Forelimb muscle (tissue), 1 donor: ENCODE measurements around the gene NAT9. TPM values are rescaled to one million over a fixed set of nuclear protein-coding genes. Genes with fewer than 3 reads are reported as not detected.

ENCODE experiments used
- DNase-seq: peaks from one replicate; pipeline ENCODE4 v3.0.0-alpha.2; 2013; ENCODE audit warnings: low read depth
- polyA plus RNA-seq: library from polyadenylated mRNA; unstranded; fragments of 120-200 nt; gene quantifications from one replicate; pipeline ENCODE4 v1.2.1, GENCODE V29; 2013; ENCODE audit not compliant: insufficient read length

The NAT9 gene
- polyA plus RNA-seq, 1 donor: 37.5 TPM

GRCh38 chr17:74746376-74746775, 29.8 kb downstream of the NAT9 start:
- DNase-seq: no peak

GRCh38 chr17:74745548-74746177, 30.5 kb downstream of the NAT9 start:
- no peak for DNase-seq

GRCh38 chr17:74744714-74745547, 31.2 kb downstream of the NAT9 start:
- DNase-seq: no peak

- DNase-seq: no peak
These were observed 31.8 kb downstream of the NAT9 start for GRCh38 chr17:74744349-74744713.

- DNase-seq: no peak
These were observed 32.4 kb downstream of the NAT9 start for GRCh38 chr17:74743755-74744154.

- no peak for DNase-seq
These were observed 33.1 kb downstream of the NAT9 start for GRCh38 chr17:74742978-74743545.

- no peak for DNase-seq
These were observed 34.0 kb downstream of the NAT9 start for GRCh38 chr17:74742153-74742515.

GRCh38 chr17:74740641-74741387, 35.3 kb downstream of the NAT9 start:
- DNase-seq: no peak

GRCh38 chr17:74740173-74740572, 36.0 kb downstream of the NAT9 start:
- DNase-seq: no peak

GRCh38 chr17:74739227-74739831, 36.8 kb downstream of the NAT9 start:
- DNase-seq: no peak

- DNase-seq: no peak
These were observed 37.8 kb downstream of the NAT9 start for GRCh38 chr17:74738051-74738996.

- DNase-seq: no peak
These were observed 38.7 kb downstream of the NAT9 start for GRCh38 chr17:74737299-74738050.

- no peak for DNase-seq
These were observed 39.4 kb downstream of the NAT9 start, which contains the start of gene RAB37 for GRCh38 chr17:74736513-74737298. TSS of gene RAB37 (plus strand) at chr17:74737256. CDS start at chr17:74737273, 17 bp downstream.

GRCh38 chr17:74734256-74734655, 41.9 kb downstream of the NAT9 start:
- no peak for DNase-seq

- DNase-seq: no peak
These were observed 42.6 kb downstream of the NAT9 start for GRCh38 chr17:74733365-74734122.

- no peak for DNase-seq
These were observed 43.9 kb downstream of the NAT9 start for GRCh38 chr17:74732042-74732867.

- no peak for DNase-seq
These were observed 44.9 kb downstream of the NAT9 start for GRCh38 chr17:74731347-74731605.
